A673 (cell line): ENCODE results near the gene OR4K14.

Source experiments
- CTCF ChIP-seq: fragments of 300-800, 200-600 bp; sonication (generic); conservative IDR thresholded peaks from 2 replicates; pipeline ENCODE4 v1.5.1; 2017; ENCODE audit warnings: low read depth, mild to moderate bottlenecking, antibody characterized with exemption, low read length, moderate library complexity, mixed read lengths
- EZH2 ChIP-seq: fragments of 200-600 bp; sonication (generic); IDR thresholded peaks from 2 replicates; pipeline ENCODE4 v1.6.1; 2017; ENCODE audit warnings: borderline replicate concordance, low read depth, mild to moderate bottlenecking, mixed read lengths, antibody characterized with exemption, low read length; ENCODE audit not compliant: poor library complexity, severe bottlenecking

- TF ChIP-seq CTCF: no peak
- TF ChIP-seq EZH2: no peak
Measured at GRCh38 chr14:20044243-20044642, 25.1 kb upstream of the OR4K14 start.
